NCI-H1417 treated with DMSO at 0.1 percent for 48 hours (cell line): ENCODE data around the gene SPATA31D4.
"Not testable (repeated sequence)": the region's sequence is repeated elsewhere in the genome, so short reads cannot be mapped to it uniquely, and the experiment has no call there.

Experiments
- DNase-seq: peaks from one replicate; lab custom pipeline; 2025; lab: John Stamatoyannopoulos, UW

Gene SPATA31D4

GRCh38 chr9:81928305-81928704, at the start of gene SPATA31D4:
Gene SPATA31D4, plus strand, starts transcription at chr9:81928428. Its CDS starts 86 bp downstream, at chr9:81928514.
- not testable (repeated sequence) for DNase-seq

- DNase-seq, result no peak
These were observed 49.7 kb upstream of the SPATA31D4 start for GRCh38 chr9:81878530-81878929.

- no peak for DNase-seq
These were observed 48.7 kb upstream of the SPATA31D4 start for GRCh38 chr9:81879501-81879916.

- no peak for DNase-seq
These were observed 42.6 kb upstream of the SPATA31D4 start for GRCh38 chr9:81885602-81886001.

GRCh38 chr9:81886665-81887064, 41.6 kb upstream of the SPATA31D4 start:
- no peak for DNase-seq

- no peak for DNase-seq
These were observed 38.1 kb upstream of the SPATA31D4 start for GRCh38 chr9:81890104-81890503.

GRCh38 chr9:81892440-81892839, 35.8 kb upstream of the SPATA31D4 start:
- DNase-seq, result no peak

GRCh38 chr9:81893929-81894328, 34.3 kb upstream of the SPATA31D4 start:
- DNase-seq, result no peak

GRCh38 chr9:81894891-81895290, 33.3 kb upstream of the SPATA31D4 start:
- no peak for DNase-seq

GRCh38 chr9:81896070-81896469, 32.2 kb upstream of the SPATA31D4 start:
- DNase-seq, result no peak

GRCh38 chr9:81898851-81899250, 29.4 kb upstream of the SPATA31D4 start:
- no peak for DNase-seq

- DNase-seq, result no peak
These were observed 26.0 kb upstream of the SPATA31D4 start for GRCh38 chr9:81902196-81902595.

GRCh38 chr9:81902626-81903025, 25.6 kb upstream of the SPATA31D4 start:
- DNase-seq, result no peak

GRCh38 chr9:81906671-81907070, 21.6 kb upstream of the SPATA31D4 start:
- no peak for DNase-seq

GRCh38 chr9:81912135-81912534, 16.1 kb upstream of the SPATA31D4 start:
- no peak for DNase-seq

- DNase-seq, result no peak
These were observed 12.3 kb upstream of the SPATA31D4 start for GRCh38 chr9:81915801-81916505.

- DNase-seq, result not testable (repeated sequence)
These were observed 9.7 kb upstream of the SPATA31D4 start for GRCh38 chr9:81918507-81918906.

- not testable (repeated sequence) for DNase-seq
These were observed 1.9 kb downstream of the SPATA31D4 start for GRCh38 chr9:81930147-81930546.

GRCh38 chr9:81933547-81933946, 5.3 kb downstream of the SPATA31D4 start:
- DNase-seq, result not testable (repeated sequence)

- DNase-seq, result not testable (repeated sequence)
These were observed 15.2 kb downstream of the SPATA31D4 start, which contains the start of gene SPATA31D3 for GRCh38 chr9:81943393-81943792. Gene SPATA31D3, plus strand, starts transcription at chr9:81943500. Its CDS starts 86 bp downstream, at chr9:81943586.

- DNase-seq, result not testable (repeated sequence)
These were observed 20.4 kb downstream of the SPATA31D4 start for GRCh38 chr9:81948650-81949049.

- no peak for DNase-seq
These were observed 24.9 kb downstream of the SPATA31D4 start for GRCh38 chr9:81953096-81953495.

- no peak for DNase-seq
These were observed 27.4 kb downstream of the SPATA31D4 start for GRCh38 chr9:81955625-81956024.
